Tibial nerve (tissue), 4 donors: Measurements from ENCODE around the gene RAI1. TPM values are rescaled to one million over a fixed set of nuclear protein-coding genes. Genes with fewer than 3 reads are reported as not detected.
A peak's percentile ranks its signal among the peaks of the same experiment; 100 is the strongest.
"Not testable (repeated sequence)": the region's sequence is repeated elsewhere in the genome, so short reads cannot be mapped to it uniquely, and the experiment has no call there.

ENCODE experiments used
- DNase-seq, 2 donors: peaks; one replicate each; pipeline ENCODE4 v3.0.0-alpha.2; 2019; ENCODE audit warnings: low spot score in 2 of 2
- H3K27ac ChIP-seq, 4 donors: fragments of 200-600 bp; sonication (generic) in 3 of 4; one replicate each; pipeline ENCODE4 v1.5.1; 2017 to 2019; ENCODE audit warnings: mild to moderate bottlenecking in 1 of 4
- H3K27me3 ChIP-seq, 2 donors: fragments of 200-600 bp; sonication (generic) in 1 of 2; one replicate each; pipeline versions ENCODE4 v1.5.1 to v1.6.0; 2017 to 2019
- H3K36me3 ChIP-seq, 3 donors: fragments of 200-600 bp; sonication (generic); one replicate each; pipeline ENCODE4 v1.5.1; 2018 to 2019
- H3K4me1 ChIP-seq, 4 donors: fragments of 200-600 bp; sonication (generic) in 3 of 4; one replicate each; pipeline ENCODE4 v1.5.1; 2017 to 2019
- H3K4me3 ChIP-seq, 4 donors: fragments of 200-600 bp; sonication (generic) in 3 of 4; one replicate each; pipeline ENCODE4 v1.5.1; 2017 to 2019; ENCODE audit warnings: mild to moderate bottlenecking in 1 of 4, moderate library complexity in 1 of 4
- H3K9me3 ChIP-seq, 4 donors: fragments of 200-600 bp; sonication (generic) in 3 of 4; one replicate each; pipeline ENCODE4 v1.5.1; 2017 to 2019
- EP300 ChIP-seq, 2 donors: sonication (generic); formaldehyde crosslinking; IDR thresholded peaks; one replicate each; pipeline ENCODE4 v1.6.1; 2017; ENCODE audit warnings: antibody characterized with exemption in 2 of 2, mild to moderate bottlenecking in 1 of 2
- POLR2A ChIP-seq, 2 donors: fragments of 450-650 bp; IDR thresholded peaks; one replicate each; pipeline ENCODE4 v1.6.1; 2017; ENCODE audit warnings: antibody characterized with exemption in 2 of 2, mild to moderate bottlenecking in 2 of 2, moderate library complexity in 2 of 2
- WGBS, 2 donors: methylation state at CpG; one replicate each; pipeline ENCODE4 v1.1.5; 2018; 5-methylcytosine and 5-hydroxymethylcytosine counted together
- total RNA-seq, 4 donors: library from RNA; depleted of rRNA; stranded (reverse); fragments of >200 nt; gene quantifications; one replicate each; pipeline ENCODE4 v1.1.0, GENCODE V29; 2016
- TF ChIP-seq, protein P1 (sequence below), 5 experiments: fragments of 200-600 bp in 3 of 5; fragments of 450-650 bp in 2 of 5; sonication (generic) in 3 of 5; IDR thresholded peaks; one replicate each; pipeline ENCODE4 v1.5.1; 2016 to 2019; ENCODE audit warnings: antibody characterized with exemption in 5 of 5, mild to moderate bottlenecking in 3 of 5, moderate library complexity in 2 of 5

The RAI1 gene
- total RNA-seq, 4 donors from 2014 or later = 32.9 to 52.7 (median 45.9) TPM

DNA sequence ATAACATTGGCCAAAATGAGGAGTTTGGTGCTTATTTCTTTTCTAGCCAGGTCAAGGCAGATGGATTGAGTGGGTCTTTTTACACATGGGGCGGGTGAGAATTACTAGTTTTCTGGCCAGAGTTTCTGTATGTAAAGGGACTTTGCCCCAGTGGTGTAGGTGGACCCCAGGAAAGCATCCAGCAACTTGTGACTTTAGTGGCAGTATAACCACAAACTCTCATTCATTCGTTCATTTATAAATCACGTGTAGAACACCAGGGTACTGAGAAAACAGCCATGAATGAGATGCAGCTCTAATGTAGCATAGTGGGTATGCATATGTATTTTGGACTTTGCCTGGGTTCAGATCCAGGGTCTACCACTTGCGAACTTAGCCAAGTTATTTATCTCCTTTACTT lies 8.1 kb downstream of the RAI1 start:
- H3K4me3 ChIP-seq = no peak overlapping the region
- TF ChIP-seq EP300 (IDR thresholded peaks at IDR 0.05) = no peak
- TF ChIP-seq, protein P1, sequence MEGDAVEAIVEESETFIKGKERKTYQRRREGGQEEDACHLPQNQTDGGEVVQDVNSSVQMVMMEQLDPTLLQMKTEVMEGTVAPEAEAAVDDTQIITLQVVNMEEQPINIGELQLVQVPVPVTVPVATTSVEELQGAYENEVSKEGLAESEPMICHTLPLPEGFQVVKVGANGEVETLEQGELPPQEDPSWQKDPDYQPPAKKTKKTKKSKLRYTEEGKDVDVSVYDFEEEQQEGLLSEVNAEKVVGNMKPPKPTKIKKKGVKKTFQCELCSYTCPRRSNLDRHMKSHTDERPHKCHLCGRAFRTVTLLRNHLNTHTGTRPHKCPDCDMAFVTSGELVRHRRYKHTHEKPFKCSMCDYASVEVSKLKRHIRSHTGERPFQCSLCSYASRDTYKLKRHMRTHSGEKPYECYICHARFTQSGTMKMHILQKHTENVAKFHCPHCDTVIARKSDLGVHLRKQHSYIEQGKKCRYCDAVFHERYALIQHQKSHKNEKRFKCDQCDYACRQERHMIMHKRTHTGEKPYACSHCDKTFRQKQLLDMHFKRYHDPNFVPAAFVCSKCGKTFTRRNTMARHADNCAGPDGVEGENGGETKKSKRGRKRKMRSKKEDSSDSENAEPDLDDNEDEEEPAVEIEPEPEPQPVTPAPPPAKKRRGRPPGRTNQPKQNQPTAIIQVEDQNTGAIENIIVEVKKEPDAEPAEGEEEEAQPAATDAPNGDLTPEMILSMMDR (IDR thresholded peaks at IDR 0.05) = no peak
- no peak for TF ChIP-seq POLR2A (IDR thresholded peaks at IDR 0.05)
- H3K36me3 ChIP-seq = no peaks in the 10 kb centered on the region
- 76 to 82% methylated on average over 4 of the region's 4 CpGs for WGBS, 2 donors
- no peak for DNase-seq
- no peaks in the 10 kb centered on the region for H3K9me3 ChIP-seq
- H3K27ac ChIP-seq = no peak overlapping the region
- no peaks in the 10 kb centered on the region for H3K27me3 ChIP-seq
- peaks cover 0 to 65% (median 49%) of the 10 kb centered on the region in 4 donors for H3K4me1 ChIP-seq

DNA sequence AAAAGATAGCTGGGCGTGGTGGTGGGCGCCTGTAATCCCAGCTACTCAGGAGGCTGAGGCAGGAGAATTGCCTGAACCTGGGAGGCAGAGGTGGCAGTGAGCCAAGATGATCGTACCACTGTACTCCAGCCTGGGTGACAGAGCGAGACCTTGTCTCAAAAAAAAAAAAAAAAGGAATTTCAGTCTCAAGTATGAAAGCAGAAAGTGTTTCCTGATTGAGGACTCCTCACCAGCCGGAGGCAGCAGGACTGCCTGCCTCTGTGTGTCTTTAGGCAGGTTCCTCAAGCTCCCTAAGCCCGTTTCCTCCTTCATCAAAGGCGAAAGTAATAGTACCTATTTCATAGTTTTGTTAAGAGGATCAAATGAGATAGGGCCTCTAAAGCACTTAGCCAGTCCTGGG lies 9.0 kb downstream of the RAI1 start:
- not testable (repeated sequence) for H3K9me3 ChIP-seq, H3K4me3 ChIP-seq, H3K27me3 ChIP-seq, H3K36me3 ChIP-seq, H3K27ac ChIP-seq, DNase-seq
- WGBS, 2 donors = 79 to 80% methylated on average over 7 of the region's 7 CpGs
- H3K4me1 ChIP-seq = peaks cover 0 to 60% (median 42%) of the 10 kb centered on the region in 4 donors

DNA sequence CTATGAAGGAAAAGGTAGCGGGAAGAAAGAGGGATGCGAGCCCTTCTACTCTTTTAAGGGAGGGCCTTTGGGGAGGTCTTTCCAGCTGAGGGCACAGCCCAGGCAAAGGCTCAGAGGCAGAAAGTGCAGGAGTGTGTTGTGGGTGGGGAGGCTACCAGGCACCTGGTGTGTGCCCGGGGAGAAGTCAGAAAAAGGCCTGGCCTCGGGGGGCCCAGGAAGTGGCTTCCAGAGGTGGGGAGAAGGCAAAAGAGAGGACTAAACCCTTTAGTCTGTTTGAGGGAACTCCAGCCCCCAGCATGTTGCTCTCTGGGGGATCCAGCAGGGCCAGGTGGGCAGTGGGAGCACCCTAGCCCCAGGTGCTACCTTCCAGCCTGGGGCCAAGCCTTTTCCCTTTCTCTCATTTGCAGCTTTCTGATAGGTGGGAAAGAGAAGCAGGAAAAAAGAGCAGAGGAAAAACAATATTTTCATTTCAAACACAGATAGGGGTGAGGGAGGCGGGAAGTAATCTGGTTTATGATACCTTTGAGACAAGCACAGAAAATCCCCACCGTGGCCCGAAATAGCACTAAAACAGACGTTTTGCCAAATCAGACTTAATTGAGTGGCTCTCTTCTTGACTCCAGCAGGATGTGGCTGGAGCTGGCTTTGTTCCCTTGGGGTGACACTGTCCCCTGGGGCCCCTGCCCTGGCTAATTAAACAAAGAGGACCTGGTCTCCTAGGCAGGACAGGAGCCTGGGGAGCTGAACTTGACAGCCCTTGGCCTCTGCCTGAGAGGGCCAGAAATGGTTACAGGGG lies 10.4 kb downstream of the RAI1 start:
- TF ChIP-seq, protein P1 (IDR thresholded peaks at IDR 0.05) = no peak
- TF ChIP-seq POLR2A (IDR thresholded peaks at IDR 0.05) = no peak
- no peak for TF ChIP-seq EP300 (IDR thresholded peaks at IDR 0.05)
- H3K9me3 ChIP-seq = no peaks in the 10 kb centered on the region
- peak overlapping the region; percentile 11 to 98 (median 96) for H3K27ac ChIP-seq
- 47 to 57% methylated on average over 8 of the region's 8 CpGs for WGBS, 2 donors
- no peaks in the 10 kb centered on the region for H3K27me3 ChIP-seq
- no peaks in the 10 kb centered on the region for H3K36me3 ChIP-seq
- peaks cover 0 to 60% (median 43%) of the 10 kb centered on the region in 4 donors for H3K4me1 ChIP-seq
- DNase-seq = no peak
- no peak overlapping the region for H3K4me3 ChIP-seq

DNA sequence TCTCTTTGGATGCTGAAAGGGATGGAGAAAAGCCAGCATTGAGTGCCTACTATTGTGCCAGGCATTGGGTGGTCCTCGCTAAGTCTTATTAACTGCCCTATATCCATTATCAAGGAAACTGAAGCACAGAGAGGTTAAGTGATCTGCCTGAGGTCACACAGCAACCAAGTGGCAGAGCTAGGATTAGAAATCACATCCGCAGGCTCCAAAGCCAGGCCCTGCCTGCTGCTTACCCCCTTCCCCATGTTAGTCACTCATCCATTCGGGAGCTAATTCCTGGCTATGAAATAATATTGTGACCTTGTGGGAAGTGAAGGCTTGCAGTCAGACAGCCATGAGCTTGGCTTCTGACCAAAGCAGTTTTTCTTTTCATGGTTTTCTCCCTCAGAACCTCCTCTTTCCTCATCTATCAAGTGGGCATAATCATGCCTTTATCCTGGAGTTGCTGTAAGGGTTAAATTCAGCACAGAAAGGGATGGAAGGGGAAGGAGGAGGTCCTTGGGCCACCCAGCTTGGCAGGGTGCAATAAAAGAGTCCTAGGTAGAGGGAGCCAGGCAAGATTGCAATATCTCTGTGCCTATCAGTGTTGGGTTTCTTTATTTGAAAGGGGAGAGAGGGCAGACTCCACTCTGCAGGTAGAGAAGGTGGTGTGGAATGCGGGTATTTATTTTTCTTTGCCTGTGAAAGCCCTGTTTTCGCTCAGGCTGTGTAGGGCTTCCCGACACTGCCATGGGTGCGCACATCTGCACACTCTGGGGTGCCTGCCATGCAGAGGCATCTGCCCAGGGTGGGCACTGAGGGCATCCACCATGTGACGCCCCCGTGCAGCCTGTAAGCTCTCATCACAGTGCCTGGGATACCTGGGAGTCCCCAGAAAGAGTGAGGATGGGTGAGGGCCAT lies 11.3 kb downstream of the RAI1 start:
- no peak for TF ChIP-seq EP300 (IDR thresholded peaks at IDR 0.05)
- TF ChIP-seq, protein P1 (IDR thresholded peaks at IDR 0.05) = no peak
- TF ChIP-seq POLR2A (IDR thresholded peaks at IDR 0.05) = no peak
- Histone ChIP-seq H3K36me3 (no peaks in the 10 kb centered on the region), H3K9me3 (no peaks in the 10 kb centered on the region), H3K27ac (peak overlapping the region; percentile 95 to 98 (median 96)), H3K4me3 (no peak overlapping the region), H3K4me1 (peaks cover 0 to 62% (median 50%) of the 10 kb centered on the region in 4 donors), H3K27me3 (no peaks in the 10 kb centered on the region)
- WGBS, 2 donors = 61 to 63% methylated on average over 6 to 9 of the region's 9 CpGs
- no peak for DNase-seq

DNA sequence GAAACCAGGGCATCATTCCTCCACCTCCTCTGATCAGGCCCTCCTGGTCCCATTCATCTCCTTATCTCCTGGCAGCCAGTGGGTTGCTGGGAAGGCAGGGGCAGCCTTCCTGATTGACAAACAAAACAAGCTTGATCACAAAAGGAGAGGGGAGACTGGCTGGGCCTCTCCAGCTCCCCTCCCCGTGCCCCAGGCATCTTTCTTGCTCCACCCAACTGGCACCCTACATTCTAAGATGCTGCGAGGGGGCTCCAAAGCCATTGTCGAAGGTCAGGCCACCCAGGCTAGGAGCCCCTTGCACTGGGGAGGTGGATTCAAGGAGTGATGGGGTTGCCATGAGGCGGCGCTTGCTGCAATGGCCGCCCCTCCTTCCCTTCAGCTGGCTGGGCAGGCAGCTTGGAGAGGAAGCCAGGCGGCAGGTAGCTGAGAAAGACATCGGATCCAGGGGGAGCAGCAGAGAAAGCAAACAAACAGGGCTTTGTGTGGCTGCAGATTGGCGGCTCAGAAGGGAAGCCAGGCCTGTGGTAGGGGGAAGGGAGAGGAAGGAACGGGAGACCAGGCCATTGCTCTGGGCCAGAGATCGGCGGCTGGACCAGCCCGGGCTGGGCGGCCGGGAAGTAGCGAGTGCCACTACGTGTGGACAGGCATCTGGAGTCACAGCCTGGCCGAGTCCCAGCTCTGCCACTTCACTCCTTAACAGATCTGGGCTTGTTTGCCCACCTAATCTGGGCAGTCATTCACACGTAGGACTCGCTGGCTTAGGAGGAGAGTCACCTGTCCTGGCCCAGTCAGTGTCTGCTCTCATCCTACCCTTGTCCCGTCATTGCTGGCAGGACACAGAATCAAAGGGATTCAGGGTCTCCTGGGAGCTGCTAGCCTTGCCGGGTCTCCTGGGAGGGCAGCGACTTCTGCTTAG lies 12.3 kb downstream of the RAI1 start:
- Histone ChIP-seq H3K36me3 (no peaks in the 10 kb centered on the region), H3K4me3 (peak overlapping the region; percentile 43 to 77 (median 71)), H3K4me1 (peaks cover 0 to 71% (median 57%) of the 10 kb centered on the region in 4 donors), H3K27me3 (no peaks in the 10 kb centered on the region), H3K9me3 (no peaks in the 10 kb centered on the region), H3K27ac (peak overlapping the region; percentile 95 to 98 (median 96))
- 13 to 20% methylated on average over 19 to 21 of the region's 23 CpGs for WGBS, 2 donors
- TF ChIP-seq POLR2A (IDR thresholded peaks at IDR 0.05) (no peak), EP300 (IDR thresholded peaks at IDR 0.05) (no peak)
- TF ChIP-seq, protein P1 (IDR thresholded peaks at IDR 0.05) = no peak
- peak in 1 of 2 donors; percentile 42 for DNase-seq
